ENCODE data around the gene NPAS3.

The NPAS3 gene

DNA sequence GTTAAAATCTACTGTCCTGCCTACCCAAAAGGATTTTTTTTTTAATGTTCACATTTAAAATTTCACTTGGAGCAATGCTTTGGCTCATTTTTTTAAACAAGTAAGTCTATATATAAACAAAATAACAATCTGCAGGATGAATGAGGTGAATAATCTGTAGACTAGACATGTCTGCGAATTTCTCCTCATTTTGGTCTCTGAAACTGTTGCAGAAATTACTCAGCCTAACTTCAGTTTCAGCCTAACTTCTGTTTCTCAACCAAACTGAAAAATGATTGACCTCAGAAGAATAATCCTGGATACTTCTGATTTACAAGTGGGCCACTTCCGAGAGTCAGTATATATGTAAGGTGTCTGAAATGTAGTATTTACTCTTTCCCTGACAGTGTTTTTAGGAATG is 39.8 kb upstream of the NPAS3 start:
- Histone ChIP-seq H4K20me1 (ENCODE audit: insufficient read depth, low read length) (no peaks in the 10 kb centered on the region), H3K27ac (ENCODE audit: low read length) (no peak overlapping the region), H2AFZ (ENCODE audit: low read length) (no peak overlapping the region), H3K27me3 (replicated peaks; ENCODE audit: insufficient read depth, low read length) (no peaks in the 10 kb centered on the region), H3K79me2 (ENCODE audit: low read length) (no peaks in the 10 kb centered on the region), H3K4me2 (ENCODE audit: low read depth, low read length) (no peak overlapping the region), H3K9me2 (replicated peaks; ENCODE audit: insufficient read depth, low read length) (no peaks in the 10 kb centered on the region), H3K4me1 (ENCODE audit: low read length) (no peaks in the 10 kb centered on the region), H3K4me3 (ENCODE audit: low read length) (no peak overlapping the region), H3K9ac (ENCODE audit: low read length) (no peak overlapping the region), H3K36me3 (replicated peaks; ENCODE audit: insufficient read depth, low read length) (no peaks in the 10 kb centered on the region), H3K9me3 (replicated peaks; ENCODE audit: insufficient read depth, low read length) (no peaks in the 10 kb centered on the region), H3F3A (ENCODE audit: insufficient read depth, low read length) (no peaks in the 10 kb centered on the region)
- no peak for DNase-seq
- TF ChIP-seq EZH2phosphoT487 (IDR thresholded peaks at IDR 0.05; ENCODE audit: low read length) (no peak), EZH2 (optimal IDR thresholded peaks at IDR 0.05; ENCODE audit: low read depth, low read length) (no peak)
- TF ChIP-seq, protein P1, sequence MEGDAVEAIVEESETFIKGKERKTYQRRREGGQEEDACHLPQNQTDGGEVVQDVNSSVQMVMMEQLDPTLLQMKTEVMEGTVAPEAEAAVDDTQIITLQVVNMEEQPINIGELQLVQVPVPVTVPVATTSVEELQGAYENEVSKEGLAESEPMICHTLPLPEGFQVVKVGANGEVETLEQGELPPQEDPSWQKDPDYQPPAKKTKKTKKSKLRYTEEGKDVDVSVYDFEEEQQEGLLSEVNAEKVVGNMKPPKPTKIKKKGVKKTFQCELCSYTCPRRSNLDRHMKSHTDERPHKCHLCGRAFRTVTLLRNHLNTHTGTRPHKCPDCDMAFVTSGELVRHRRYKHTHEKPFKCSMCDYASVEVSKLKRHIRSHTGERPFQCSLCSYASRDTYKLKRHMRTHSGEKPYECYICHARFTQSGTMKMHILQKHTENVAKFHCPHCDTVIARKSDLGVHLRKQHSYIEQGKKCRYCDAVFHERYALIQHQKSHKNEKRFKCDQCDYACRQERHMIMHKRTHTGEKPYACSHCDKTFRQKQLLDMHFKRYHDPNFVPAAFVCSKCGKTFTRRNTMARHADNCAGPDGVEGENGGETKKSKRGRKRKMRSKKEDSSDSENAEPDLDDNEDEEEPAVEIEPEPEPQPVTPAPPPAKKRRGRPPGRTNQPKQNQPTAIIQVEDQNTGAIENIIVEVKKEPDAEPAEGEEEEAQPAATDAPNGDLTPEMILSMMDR (IDR thresholded peaks at IDR 0.05; ENCODE audit: low read length), result no peak

DNA sequence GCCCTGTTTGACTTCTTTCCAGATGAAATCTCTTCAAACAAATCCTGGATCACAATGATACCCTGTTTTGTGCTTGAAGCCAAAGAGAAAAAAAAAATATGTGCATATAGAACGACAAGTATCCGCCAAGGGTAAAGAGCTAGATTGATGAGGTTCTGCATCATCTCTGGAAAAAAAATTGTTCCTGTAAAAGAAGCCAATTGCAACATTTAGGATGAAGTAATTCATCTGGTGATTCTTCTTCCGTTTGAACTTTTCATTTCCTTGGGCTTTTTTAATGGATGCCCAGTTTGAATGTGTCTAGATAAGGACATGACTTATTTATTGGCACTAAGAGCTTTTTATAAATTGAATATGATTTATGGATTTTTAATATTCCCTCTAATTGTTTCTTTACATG is 38.1 kb upstream of the NPAS3 start:
- no peaks in the 10 kb centered on the region for H3K79me2 ChIP-seq (ENCODE audit: low read length)
- DNase-seq, result no peak
- no peaks in the 10 kb centered on the region for H3K36me3 ChIP-seq (replicated peaks; ENCODE audit: insufficient read depth, low read length)
- H3K9ac ChIP-seq (ENCODE audit: low read length), result no peak overlapping the region
- TF ChIP-seq, protein P1 (IDR thresholded peaks at IDR 0.05; ENCODE audit: low read length), result no peak
- TF ChIP-seq EZH2 (optimal IDR thresholded peaks at IDR 0.05; ENCODE audit: low read depth, low read length), result no peak
- TF ChIP-seq EZH2phosphoT487 (IDR thresholded peaks at IDR 0.05; ENCODE audit: low read length), result no peak
- H3K9me3 ChIP-seq (replicated peaks; ENCODE audit: insufficient read depth, low read length), result no peaks in the 10 kb centered on the region
- no peaks in the 10 kb centered on the region for H4K20me1 ChIP-seq (ENCODE audit: insufficient read depth, low read length)
- no peak overlapping the region for H3K4me2 ChIP-seq (ENCODE audit: low read depth, low read length)
- H3K9me2 ChIP-seq (replicated peaks; ENCODE audit: insufficient read depth, low read length), result no peaks in the 10 kb centered on the region
- no peak overlapping the region for H2AFZ ChIP-seq (ENCODE audit: low read length)
- no peaks in the 10 kb centered on the region for H3K27me3 ChIP-seq (replicated peaks; ENCODE audit: insufficient read depth, low read length)
- no peak overlapping the region for H3K27ac ChIP-seq (ENCODE audit: low read length)
- no peaks in the 10 kb centered on the region for H3K4me1 ChIP-seq (ENCODE audit: low read length)
- H3K4me3 ChIP-seq (ENCODE audit: low read length), result no peak overlapping the region
- H3F3A ChIP-seq (ENCODE audit: insufficient read depth, low read length), result no peaks in the 10 kb centered on the region

DNA sequence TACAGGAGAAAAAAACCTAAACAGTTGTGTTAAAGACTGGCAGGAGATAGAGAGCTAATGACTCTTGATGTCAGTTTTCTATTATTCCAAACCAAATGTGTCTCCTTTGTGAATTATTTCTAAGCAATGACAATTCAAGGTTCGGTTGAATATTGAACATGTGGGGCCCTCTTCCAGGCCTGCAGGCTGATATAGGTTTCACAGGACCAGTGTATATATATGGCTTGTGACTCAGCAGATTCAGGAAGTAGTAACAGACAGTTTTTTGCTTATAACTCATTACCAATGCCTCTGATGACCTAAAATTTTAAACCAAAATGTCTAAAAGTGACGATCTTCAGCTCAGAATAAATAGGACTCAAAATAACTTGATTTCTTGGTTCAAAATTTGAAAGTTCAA is 33.7 kb upstream of the NPAS3 start:
- Histone ChIP-seq H3K79me2 (ENCODE audit: low read length) (no peaks in the 10 kb centered on the region), H3K4me2 (ENCODE audit: low read depth, low read length) (no peak overlapping the region), H3K27me3 (replicated peaks; ENCODE audit: insufficient read depth, low read length) (no peaks in the 10 kb centered on the region), H3K9me2 (replicated peaks; ENCODE audit: insufficient read depth, low read length) (no peaks in the 10 kb centered on the region), H3K36me3 (replicated peaks; ENCODE audit: insufficient read depth, low read length) (no peaks in the 10 kb centered on the region), H3F3A (ENCODE audit: insufficient read depth, low read length) (no peaks in the 10 kb centered on the region), H3K9me3 (replicated peaks; ENCODE audit: insufficient read depth, low read length) (no peaks in the 10 kb centered on the region), H3K4me1 (ENCODE audit: low read length) (no peaks in the 10 kb centered on the region), H2AFZ (ENCODE audit: low read length) (no peak overlapping the region), H3K27ac (ENCODE audit: low read length) (no peak overlapping the region), H3K4me3 (ENCODE audit: low read length) (no peak overlapping the region), H3K9ac (ENCODE audit: low read length) (no peak overlapping the region), H4K20me1 (ENCODE audit: insufficient read depth, low read length) (no peaks in the 10 kb centered on the region)
- DNase-seq, result no peak
- TF ChIP-seq EZH2 (optimal IDR thresholded peaks at IDR 0.05; ENCODE audit: low read depth, low read length), result no peak
- TF ChIP-seq, protein P1 (IDR thresholded peaks at IDR 0.05; ENCODE audit: low read length), result no peak
- TF ChIP-seq EZH2phosphoT487 (IDR thresholded peaks at IDR 0.05; ENCODE audit: low read length), result no peak
